Adrenal gland (tissue), 12 donors: ENCODE data around the gene C16orf90. TPM values are rescaled to one million over a fixed set of nuclear protein-coding genes. Genes with fewer than 3 reads are reported as not detected.

Experiments
- DNase-seq, 7 donors: peaks; one replicate each; pipeline ENCODE4 v3.0.0-alpha.2; 2019 to 2020
- H3K27ac ChIP-seq, 5 donors: fragments of 200-600 bp; sonication (generic) in 4 of 5; 1 replicate in 3 of 5; 2 replicates in 2 of 5; pipeline versions ENCODE4 v1.5.1 to v1.8.0; 2016 to 2020; ENCODE audit warnings: mild to moderate bottlenecking in 1 of 5
- H3K27me3 ChIP-seq: fragments of 200-600 bp; 2 replicates; pipeline ENCODE4 v1.8.0; 2021
- H3K36me3 ChIP-seq, 2 donors: fragments of 200-600 bp; replicated peaks in 1 of 2; 1 replicate in 1 of 2; 2 replicates in 1 of 2; pipeline versions ENCODE4 v1.5.1 to v1.8.0; 2018 to 2022
- H3K4me1 ChIP-seq, 2 donors: fragments of 200-600 bp; replicated peaks in 1 of 2; 1 replicate in 1 of 2; 2 replicates in 1 of 2; pipeline versions ENCODE4 v1.5.1 to v1.8.0; 2018 to 2021
- H3K4me3 ChIP-seq, 4 donors: fragments of 200-600 bp; sonication (generic) in 3 of 4; one replicate each; pipeline ENCODE4 v1.5.1; 2016 to 2018
- H3K9me3 ChIP-seq, 3 donors: fragments of 200-600 bp; sonication (generic) in 1 of 3; replicated peaks in 1 of 3; 1 replicate in 2 of 3; 2 replicates in 1 of 3; pipeline versions ENCODE4 v1.5.1 to v1.8.0; 2016 to 2021
- POLR2A ChIP-seq, 2 donors: fragments of 450-650 bp; IDR thresholded peaks; one replicate each; pipeline ENCODE4 v1.6.1; 2017; ENCODE audit warnings: antibody characterized with exemption in 2 of 2, mild to moderate bottlenecking in 2 of 2, moderate library complexity in 1 of 2
- WGBS, 4 donors: extraction: QIAGEN DNeasy Blood & Tissue Kit in 2 of 4; methylation state at CpG; one replicate each; pipeline versions ENCODE4 v1.1.5 to v1.1.7; 2013 to 2017; 5-methylcytosine and 5-hydroxymethylcytosine counted together
- intact Hi-C, 2 donors: fragments of 100-400 bp; cut with DNase I; formaldehyde crosslinking; loops; one replicate each; pipeline versions ENCODE4 v1.14.1 to v1.15.0; 2022 to 2023
- polyA plus RNA-seq, 3 donors: library from polyadenylated mRNA; stranded (reverse); fragments of 200-250 nt in 2 of 3; fragments of 350-450 nt in 1 of 3; fragmentation: Illumina TruSeq in 1 of 3; extraction: RNeasy Lipid Tissue Mini Kit (QIAGEN cat#74804) in 1 of 3; gene quantifications; one replicate each; pipeline ENCODE4 v1.2.3, GENCODE V29; 2013 to 2014
- total RNA-seq, 9 donors: library from RNA; depleted of rRNA in 4 of 9; stranded (reverse); fragments of >200 nt in 4 of 9; fragments of 120-200 nt in 1 of 9; fragmentation: NEBNext Ultra II Directional in 1 of 9; extraction: Animal tissue kit (Norgen Biotek cat#: 25700) in 1 of 9; gene quantifications; one replicate each; pipeline versions ENCODE4 v1.1.0 to v1.2.4, GENCODE V29; 2013 to 2023
- TF ChIP-seq, protein P1 (sequence below), 6 experiments: fragments of 450-650 bp in 4 of 6; fragments of 200-600 bp in 2 of 6; sonication (generic) in 1 of 6; IDR thresholded peaks; 1 replicate in 5 of 6; 2 replicates in 1 of 6; pipeline versions ENCODE4 v1.5.1 to v1.8.0; 2016 to 2021; ENCODE audit warnings: antibody characterized with exemption in 6 of 6, mild to moderate bottlenecking in 2 of 6, moderate library complexity in 1 of 6
- donor health status: healthy with polysubstance abuse.
- donor health status: Bipolar disorder and iron deficiency.
- donor health status: DM: yes; HTN: yes; CAD: no.
- donor health status: DM: no; HTN: no; CAD: no.
- donor health status: DM: no; HTN: no; CAD: no.
- donor health status: DM: yes; HTN: yes; CAD: no.

The C16orf90 gene
- total and polyA plus RNA-seq, 12 donors, result not detected

DNA sequence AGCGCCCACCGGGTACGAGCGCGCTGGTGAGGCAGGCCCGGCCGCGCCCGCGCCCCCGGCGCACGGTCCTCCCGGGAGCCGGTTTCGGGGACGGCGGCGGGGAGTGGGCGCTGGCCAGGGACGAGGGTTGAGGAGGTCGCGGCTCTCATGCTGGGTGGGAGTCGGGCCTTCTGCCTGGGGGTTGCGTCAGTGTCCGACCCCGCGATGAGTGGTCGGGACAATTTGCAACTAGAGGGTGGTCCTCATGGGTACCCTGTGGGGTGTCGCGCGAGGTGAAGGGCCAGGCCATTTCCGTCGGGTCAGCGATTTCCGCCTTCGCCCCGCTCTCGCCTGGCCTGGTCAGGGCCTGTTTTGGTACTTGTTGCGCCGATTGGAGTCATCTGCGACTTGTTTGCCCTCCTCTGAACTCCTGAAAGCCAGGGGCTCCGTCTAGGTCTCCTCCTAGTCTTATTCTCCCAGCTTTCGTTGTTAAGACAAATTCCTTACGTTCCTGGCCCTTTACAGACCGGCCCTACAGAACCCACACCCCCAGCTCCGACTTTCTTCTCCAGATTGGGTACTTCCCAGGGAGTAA lies 36.9 kb downstream of the C16orf90 start:
- intact Hi-C loops, result no loop called here
- no peaks in the 10 kb centered on the region for H3K27me3 ChIP-seq
- H3K36me3 ChIP-seq, result no peaks in the 10 kb centered on the region
- WGBS, 4 donors, result 0 to 1% (median 0%) methylated on average over 8 to 47 of the region's 47 CpGs
- H3K4me1 ChIP-seq, result peaks cover 30 to 51% of the 10 kb centered on the region in 2 donors
- TF ChIP-seq POLR2A (IDR thresholded peaks at IDR 0.05), result no peak
- TF ChIP-seq, protein P1, sequence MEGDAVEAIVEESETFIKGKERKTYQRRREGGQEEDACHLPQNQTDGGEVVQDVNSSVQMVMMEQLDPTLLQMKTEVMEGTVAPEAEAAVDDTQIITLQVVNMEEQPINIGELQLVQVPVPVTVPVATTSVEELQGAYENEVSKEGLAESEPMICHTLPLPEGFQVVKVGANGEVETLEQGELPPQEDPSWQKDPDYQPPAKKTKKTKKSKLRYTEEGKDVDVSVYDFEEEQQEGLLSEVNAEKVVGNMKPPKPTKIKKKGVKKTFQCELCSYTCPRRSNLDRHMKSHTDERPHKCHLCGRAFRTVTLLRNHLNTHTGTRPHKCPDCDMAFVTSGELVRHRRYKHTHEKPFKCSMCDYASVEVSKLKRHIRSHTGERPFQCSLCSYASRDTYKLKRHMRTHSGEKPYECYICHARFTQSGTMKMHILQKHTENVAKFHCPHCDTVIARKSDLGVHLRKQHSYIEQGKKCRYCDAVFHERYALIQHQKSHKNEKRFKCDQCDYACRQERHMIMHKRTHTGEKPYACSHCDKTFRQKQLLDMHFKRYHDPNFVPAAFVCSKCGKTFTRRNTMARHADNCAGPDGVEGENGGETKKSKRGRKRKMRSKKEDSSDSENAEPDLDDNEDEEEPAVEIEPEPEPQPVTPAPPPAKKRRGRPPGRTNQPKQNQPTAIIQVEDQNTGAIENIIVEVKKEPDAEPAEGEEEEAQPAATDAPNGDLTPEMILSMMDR (IDR thresholded peaks at IDR 0.05), result no peak
- H3K27ac ChIP-seq, result peak overlapping the region; percentile 89 to 99 (median 94)
- H3K9me3 ChIP-seq, result no peaks in the 10 kb centered on the region
- H3K4me3 ChIP-seq, result peak overlapping the region; percentile 7 to 93 (median 56)
- DNase-seq, result peak; percentile 34 to 68 (median 44)

DNA sequence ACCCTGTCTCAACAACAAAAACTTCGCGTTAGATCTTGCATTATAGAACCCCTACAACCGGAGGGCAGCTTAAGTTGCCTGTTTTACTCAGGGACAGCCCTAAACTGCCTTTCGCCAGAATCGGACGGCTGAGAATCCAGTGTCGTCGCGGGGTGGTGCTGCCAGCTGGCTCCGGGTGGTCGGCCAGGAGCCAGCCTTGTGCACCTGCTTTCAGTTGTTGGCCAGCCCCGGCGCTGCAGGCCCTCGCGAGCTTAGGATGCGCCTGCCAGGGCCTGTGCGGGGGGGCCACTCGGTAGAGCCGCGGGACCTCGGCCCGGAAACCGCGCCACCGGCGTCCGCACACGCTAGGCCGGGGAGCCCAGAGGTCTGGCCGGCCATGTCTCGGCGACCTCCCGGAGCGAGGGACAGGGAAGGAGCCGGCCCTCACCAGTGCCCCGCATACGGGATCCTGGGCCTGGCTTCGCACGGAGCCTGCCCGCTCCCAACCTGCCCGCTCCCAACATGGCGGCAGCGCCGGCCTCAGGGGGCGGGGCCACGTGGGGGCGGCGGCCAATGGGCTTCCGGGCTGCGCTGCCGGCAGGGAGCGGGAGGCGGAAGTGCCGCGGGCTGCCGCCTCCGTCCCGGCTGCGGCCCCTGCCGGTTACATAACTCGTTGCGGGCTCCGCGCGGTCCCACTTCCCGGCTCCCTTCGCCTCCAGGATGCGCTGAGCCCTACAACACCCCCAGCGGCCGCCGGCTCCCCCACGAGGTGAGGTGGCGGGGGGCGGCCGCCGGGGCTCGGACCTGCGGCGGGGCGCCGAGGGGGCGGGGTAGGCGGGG lies 37.6 kb downstream of the C16orf90 start:
- TF ChIP-seq, protein P1 (IDR thresholded peaks at IDR 0.05), result peak in 3 of 6 experiments; percentile 41 to 61 (median 48)
- TF ChIP-seq POLR2A (IDR thresholded peaks at IDR 0.05), result peak; percentile 18 to 68
- peak overlapping the region in 3 of 4 donors; percentile 38 to 93 (median 82) for H3K4me3 ChIP-seq
- intact Hi-C loops, result no loop called here
- no peaks in the 10 kb centered on the region for H3K27me3 ChIP-seq
- DNase-seq, result peak; percentile 90 to 97 (median 93)
- H3K36me3 ChIP-seq, result no peaks in the 10 kb centered on the region
- peak overlapping the region; percentile 89 to 99 (median 94) for H3K27ac ChIP-seq
- 1 to 6% (median 1%) methylated on average over 4 to 83 of the region's 83 CpGs for WGBS, 4 donors
- no peaks in the 10 kb centered on the region for H3K9me3 ChIP-seq
- H3K4me1 ChIP-seq, result peaks cover 30 to 44% of the 10 kb centered on the region in 2 donors

DNA sequence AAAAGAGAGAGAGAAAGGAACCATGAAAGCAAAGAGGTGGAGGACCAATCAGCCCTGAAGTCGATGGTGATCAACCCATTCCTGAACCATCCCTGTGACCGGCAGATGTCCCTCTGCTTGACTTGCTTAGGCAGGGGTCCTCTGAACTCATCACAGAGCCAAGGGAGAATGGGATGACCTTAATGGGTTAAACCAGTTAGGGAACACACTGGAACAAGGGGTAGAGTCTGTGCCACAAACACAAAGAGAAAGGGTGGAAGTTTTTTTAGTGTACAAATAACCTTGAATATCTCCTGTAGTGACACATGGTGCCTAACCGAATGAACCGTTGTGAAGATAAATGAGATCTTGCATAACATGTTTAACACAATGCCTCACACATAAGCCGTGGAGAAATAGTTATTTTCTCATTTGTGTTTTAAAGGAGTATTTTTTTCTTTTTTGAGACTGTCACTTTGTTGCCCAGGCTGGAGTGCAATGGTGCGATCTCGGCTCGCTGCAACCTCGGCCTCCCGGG lies 40.6 kb downstream of the C16orf90 start:
- H3K27me3 ChIP-seq, result no peaks in the 10 kb centered on the region
- DNase-seq, result peak in 1 of 7 donors; percentile 47
- 73 to 79% (median 77%) methylated on average over 10 of the region's 10 CpGs for WGBS, 4 donors
- intact Hi-C loops, result no loop called here
- no peaks in the 10 kb centered on the region for H3K36me3 ChIP-seq
- H3K9me3 ChIP-seq, result no peaks in the 10 kb centered on the region
- no peak overlapping the region for H3K4me3 ChIP-seq
- H3K4me1 ChIP-seq, result peaks cover 11 to 19% of the 10 kb centered on the region in 2 donors
- H3K27ac ChIP-seq, result no peak overlapping the region
- no peak for TF ChIP-seq POLR2A (IDR thresholded peaks at IDR 0.05)
- TF ChIP-seq, protein P1 (IDR thresholded peaks at IDR 0.05), result no peak

DNA sequence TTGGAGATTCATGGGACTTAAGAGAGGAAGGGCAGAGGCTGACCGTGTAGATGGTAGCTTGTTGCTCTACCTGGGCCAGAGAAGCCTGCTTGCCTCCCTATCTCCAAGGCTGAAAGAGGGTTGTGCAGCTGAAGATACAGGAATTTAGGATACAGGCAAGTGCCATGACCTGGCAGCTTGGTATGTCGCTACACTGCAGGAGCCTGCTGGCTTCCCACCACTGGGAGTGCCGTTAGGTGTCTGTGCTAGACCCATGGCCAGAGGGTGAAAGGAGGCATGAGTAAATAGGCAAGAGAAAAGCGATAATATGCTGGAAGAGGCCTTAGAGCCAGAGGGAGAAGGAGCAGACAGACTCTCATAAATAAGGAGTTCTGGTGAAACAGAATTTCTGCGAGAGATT lies 41.2 kb downstream of the C16orf90 start:
- H3K36me3 ChIP-seq, result no peaks in the 10 kb centered on the region
- H3K27ac ChIP-seq, result no peak overlapping the region
- no peak overlapping the region for H3K4me3 ChIP-seq
- peak in 1 of 7 donors; percentile 46 for DNase-seq
- 84 to 93% (median 89%) methylated on average over 5 of the region's 5 CpGs for WGBS, 4 donors
- no peak for TF ChIP-seq POLR2A (IDR thresholded peaks at IDR 0.05)
- TF ChIP-seq, protein P1 (IDR thresholded peaks at IDR 0.05), result no peak
- H3K4me1 ChIP-seq, result peaks cover 5 to 13% of the 10 kb centered on the region in 2 donors
- no peaks in the 10 kb centered on the region for H3K27me3 ChIP-seq
- H3K9me3 ChIP-seq, result no peaks in the 10 kb centered on the region
- intact Hi-C loops, result no loop called here
